M059J (cell line): ENCODE measurements around the gene SNED1. TPM values are rescaled to one million over a fixed set of nuclear protein-coding genes. Genes with fewer than 3 reads are reported as not detected.

ENCODE experiments used
- DNase-seq: peaks from one replicate; pipeline ENCODE4 v3.0.0-alpha.2; 2012; ENCODE audit warnings: low read depth
- total RNA-seq: library from RNA; depleted of rRNA; stranded (reverse); fragments of >200 nt; shearing (Covaris generic); gene quantifications from 2 replicates; pipeline ENCODE4 v1.2.3, GENCODE V29; 2014

Gene SNED1
- total RNA-seq, 1 experiment from 2014 or later, result 2.2 TPM

DNA sequence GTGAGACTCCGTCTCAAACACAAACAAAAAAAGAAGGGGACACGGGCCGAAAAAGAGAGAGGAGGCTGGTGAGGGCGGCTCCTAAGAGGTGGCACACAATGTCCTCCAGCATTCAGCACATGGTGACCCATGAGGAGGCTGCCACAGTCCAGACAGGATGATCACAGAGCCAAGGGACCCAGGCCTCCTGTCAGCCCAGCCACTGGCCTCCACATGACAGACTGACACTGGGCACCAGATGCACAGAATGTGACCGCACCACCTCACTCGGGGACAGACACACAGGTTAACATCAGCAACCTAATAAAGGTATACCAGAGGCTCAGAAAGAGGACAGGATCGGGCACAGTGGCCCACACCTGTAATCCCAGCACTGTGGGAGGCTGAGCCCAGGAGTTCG, 129.8 kb downstream of the SNED1 start:
- DNase-seq, result no peak

DNA sequence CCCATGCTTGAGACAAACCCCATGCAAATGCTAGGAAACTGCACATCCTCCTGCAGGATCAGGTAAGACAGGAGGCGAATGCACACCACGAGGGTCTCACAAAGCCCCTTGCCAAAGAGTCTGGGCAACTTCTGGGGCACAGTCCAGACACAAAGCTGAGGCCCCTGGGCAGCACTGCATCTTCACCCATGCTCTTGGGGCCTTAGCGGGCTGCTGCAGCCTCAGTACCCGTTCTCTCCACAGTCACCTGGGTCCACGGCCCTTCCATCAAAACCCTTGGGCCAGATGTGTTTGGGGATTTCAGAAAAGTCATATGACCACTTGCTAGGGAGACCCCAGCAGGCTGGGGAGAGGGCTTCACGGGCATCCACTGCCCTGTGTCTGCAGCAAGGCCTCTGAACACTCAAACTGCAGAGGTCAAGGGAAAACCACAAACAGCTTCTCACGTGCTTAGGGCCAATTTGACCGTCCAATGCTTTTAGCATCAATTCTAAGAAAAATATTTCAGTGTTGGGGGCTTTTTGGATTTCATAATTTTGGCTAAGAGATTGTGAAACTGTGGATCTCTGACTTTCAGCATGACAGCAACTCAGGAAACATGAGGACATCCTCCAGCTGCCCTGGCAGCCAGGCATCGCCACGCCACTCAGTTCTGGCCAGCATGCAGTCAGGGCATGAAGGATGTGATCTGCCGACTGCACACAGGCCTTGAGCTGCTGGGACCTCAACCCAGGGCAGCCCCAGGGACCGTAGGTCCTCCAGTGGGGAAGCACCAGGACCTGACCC, 130.9 kb downstream of the SNED1 start:
- DNase-seq, result no peak

DNA sequence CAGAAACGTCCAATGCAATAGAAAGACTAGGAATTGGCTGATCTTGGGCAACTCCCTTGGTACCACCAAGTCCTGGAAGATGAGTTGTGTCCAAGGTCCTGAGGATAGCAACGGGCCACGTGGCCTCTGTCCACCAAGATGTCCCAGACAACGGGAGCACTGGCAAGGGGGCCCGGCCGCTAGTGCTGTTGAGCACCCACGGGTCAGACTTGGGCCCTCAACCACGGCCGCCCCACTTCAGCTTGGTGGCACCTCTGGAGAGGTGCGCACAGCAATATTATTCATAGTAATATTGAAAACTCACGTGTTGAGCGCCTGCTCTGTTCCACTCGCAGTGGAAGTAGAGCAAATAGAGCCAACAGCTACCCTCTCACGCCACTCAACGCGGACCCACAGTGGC, 131.9 kb downstream of the SNED1 start:
- DNase-seq, result no peak

GRCh38 chr2:241131531-241131930, 133.1 kb downstream of the SNED1 start:
- no peak for DNase-seq

- no peak for DNase-seq
Measured at GRCh38 chr2:241132538-241133435, 134.4 kb downstream of the SNED1 start.

GRCh38 chr2:241133436-241133820, 135.0 kb downstream of the SNED1 start:
- DNase-seq, result no peak

DNA sequence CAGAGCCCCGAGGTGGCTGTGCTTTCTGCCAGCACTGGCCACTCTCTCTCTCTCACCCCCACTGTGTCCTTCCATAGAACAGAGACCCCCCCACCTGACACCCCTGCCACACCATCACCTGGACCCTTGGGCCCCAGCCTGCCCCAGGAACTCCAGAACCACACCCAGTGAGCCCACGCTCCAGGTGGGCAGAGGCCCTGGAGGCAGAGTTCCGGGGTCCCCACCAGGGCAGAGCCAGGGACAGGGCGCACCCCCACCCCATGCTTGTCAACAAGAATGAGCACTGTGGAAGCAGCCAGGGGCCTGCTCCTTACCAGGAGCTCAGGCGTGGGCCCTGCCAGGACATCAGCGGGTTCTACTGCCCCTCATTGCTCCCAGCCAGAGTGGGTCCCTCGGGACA, 136.3 kb downstream of the SNED1 start:
- no peak for DNase-seq

GRCh38 chr2:241135737-241136136, 137.3 kb downstream of the SNED1 start:
- no peak for DNase-seq

GRCh38 chr2:241136191-241136590, 137.8 kb downstream of the SNED1 start:
- no peak for DNase-seq

GRCh38 chr2:241136661-241137260, 138.3 kb downstream of the SNED1 start:
- no peak for DNase-seq

GRCh38 chr2:241137276-241138190, 139.1 kb downstream of the SNED1 start:
- DNase-seq, result no peak

- DNase-seq, result no peak
Measured at GRCh38 chr2:241138471-241138870, 140.1 kb downstream of the SNED1 start.

DNA sequence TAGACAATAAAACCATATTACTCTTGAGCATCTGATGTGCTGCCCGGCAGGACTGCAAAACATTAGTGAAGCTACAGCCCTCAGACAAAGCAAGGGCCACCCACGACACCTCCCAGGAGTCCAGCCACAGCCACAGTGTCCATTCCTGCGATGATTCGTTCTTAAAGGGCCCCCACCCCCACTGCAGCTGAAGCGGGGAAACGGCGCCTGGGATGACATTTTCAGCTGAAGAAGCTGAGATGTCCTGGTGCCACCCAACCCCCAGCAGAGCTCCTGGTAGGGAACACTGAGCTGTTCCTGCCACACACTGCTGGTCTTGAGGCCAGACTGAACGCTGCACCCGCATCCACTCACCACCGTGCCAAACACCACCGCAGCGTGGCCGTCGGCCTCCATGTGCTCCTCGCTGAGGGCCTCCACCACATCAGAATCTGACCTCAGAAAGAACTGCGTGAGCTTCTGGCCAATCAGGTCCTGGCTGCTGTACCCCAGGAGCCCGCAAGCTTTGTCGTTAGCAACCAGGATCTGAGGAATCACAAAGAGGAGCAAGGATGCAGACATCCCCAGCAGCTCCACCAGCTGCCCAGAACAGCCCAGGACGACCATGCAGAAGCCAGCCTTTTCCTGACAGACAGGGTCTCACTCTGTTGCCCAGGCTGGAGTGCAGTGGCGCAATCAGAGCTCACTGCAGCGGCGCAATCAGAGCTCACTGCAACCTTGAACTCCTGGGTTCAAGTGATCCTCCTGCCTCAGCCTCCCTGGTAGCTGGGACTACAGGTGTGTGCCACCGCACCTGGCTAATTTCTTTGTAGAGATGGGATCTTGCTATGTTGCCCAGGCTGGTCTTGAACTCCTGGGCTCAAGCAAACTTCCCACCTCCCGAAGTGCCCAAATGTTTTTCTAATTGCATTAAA, 141.4 kb downstream of the SNED1 start:
- DNase-seq, result no peak

DNA sequence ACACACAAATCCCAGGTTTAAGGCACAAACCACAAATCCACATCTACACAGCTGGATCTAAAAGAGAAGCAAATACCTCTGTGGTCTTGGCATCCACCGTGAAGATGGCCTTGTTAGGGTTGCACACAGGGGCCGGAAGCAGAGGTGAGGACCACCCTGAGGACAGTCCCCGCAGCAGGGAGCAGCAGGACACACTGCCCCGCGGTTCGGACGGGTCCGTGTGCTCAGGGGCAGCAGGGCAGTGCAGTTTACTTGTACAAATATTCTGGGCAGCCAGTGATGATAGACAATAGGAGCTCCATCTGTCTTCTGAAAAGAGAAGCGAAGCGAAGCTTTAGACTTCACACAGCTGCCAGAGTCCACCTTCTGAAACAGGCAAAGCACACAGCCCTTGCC, 142.0 kb downstream of the SNED1 start:
- no peak for DNase-seq

DNA sequence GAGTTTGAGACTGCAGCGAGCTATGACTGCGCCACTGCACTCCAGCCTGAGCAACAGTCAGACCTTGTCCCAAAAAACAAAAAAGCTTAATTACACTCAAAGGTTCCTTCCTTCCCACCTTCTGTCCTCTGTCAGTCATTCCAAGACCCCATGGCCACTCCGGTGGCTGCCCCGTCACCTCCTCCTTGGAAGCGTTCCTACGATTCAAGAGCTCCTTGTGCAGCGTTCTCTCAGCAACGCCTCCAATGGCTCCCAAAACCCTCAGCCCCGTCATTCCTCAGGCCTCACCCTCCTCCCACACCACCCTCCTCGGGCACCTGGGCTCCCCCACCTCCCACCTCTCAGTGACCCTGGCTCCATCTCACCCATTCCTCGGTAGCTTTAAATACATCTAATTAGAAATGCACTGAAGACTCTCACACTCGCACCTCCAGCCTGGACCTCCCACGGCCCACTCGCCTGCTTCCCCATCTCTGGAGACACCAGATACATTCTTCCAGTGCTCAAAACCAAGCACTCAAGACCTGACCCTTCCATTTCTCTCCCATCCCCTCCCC, 142.9 kb downstream of the SNED1 start:
- no peak for DNase-seq

DNA sequence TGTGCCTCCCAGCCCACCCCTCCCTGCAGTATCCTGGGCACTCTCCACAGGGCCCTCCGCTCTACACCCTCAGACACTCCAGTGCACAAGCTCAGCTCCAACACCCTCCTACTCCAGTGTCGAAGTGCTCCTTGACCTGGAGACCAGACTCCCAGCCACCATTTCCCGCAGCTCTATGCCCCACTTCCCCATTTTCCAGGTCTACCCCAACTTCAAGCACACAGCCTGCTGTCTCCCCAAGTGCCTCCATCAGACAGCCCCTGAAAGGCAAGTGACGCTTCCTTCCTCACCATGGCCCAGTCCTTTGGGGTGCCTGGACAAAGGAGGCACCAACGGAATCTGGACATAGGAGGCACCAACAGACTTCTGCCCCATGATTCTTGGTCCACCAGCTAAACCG, 143.6 kb downstream of the SNED1 start:
- DNase-seq, result no peak

DNA sequence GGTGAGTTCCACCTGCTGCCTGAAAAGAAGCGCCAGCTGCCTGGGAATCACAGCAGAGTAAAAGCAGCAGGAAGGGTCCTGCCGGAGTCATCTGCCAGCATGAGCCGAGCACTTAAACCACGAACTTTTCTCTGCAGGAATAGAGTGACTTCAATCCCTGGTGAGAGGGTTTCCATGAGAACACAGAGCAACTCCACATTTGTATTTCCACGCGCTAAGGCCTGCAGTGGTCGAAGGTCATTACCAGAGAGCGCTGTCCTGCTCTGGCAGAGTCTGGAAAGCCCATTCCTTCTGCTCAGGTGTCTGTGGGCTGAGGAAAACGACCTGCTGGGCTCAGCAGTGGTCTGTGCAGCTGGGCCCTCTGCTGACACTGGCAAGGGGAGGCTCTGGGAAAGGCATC, 144.2 kb downstream of the SNED1 start:
- no peak for DNase-seq
